K562 (cell line): Measurements from ENCODE around the gene ROBO2.

Experiments used
- MTF1 ChIP-seq: fragments of 250-450 bp; sonication (Bioruptor Pico); IDR thresholded peaks from 2 replicates; pipeline ENCODE4 v1.9.0; 2021; ENCODE audit warnings: moderate library complexity, mild to moderate bottlenecking, inconsistent platforms, borderline replicate concordance
- PRPF4 ChIP-seq: fragments of 200-400 bp; formaldehyde crosslinking; IDR thresholded peaks from one replicate; pipeline ENCODE4 v1.6.1; 2017; ENCODE audit warnings: low read length, low read depth, mild to moderate bottlenecking; ENCODE audit not compliant: insufficient read depth, poor library complexity, severe bottlenecking
- SP2 ChIP-seq: IDR thresholded peaks from 2 replicates; pipeline ENCODE4 v1.6.1; 2011; ENCODE audit warnings: mild to moderate bottlenecking, low read depth, low read length, moderate library complexity; ENCODE audit not compliant: poor library complexity, severe bottlenecking; ENCODE audit errors: extremely low read depth
- U2AF1 ChIP-seq: fragments of 200-400 bp; formaldehyde crosslinking; optimal IDR thresholded peaks from 2 replicates; pipeline ENCODE3; 2017; ENCODE audit warnings: mild to moderate bottlenecking, low read depth, low read length, moderate library complexity
- TF ChIP-seq, protein P1 (sequence below), 3 experiments: IDR thresholded peaks in 2 of 3; conservative IDR thresholded peaks in 1 of 3; 2 replicates each; pipeline ENCODE4 v1.5.1; 2011 to 2012; ENCODE audit warnings: low read length in 3 of 3, mild to moderate bottlenecking in 3 of 3, control low read depth in 2 of 3, improper control_type of control experiment in 1 of 3, inconsistent platforms in 1 of 3, low read depth in 1 of 3, mixed read lengths in 1 of 3, moderate library complexity in 1 of 3; ENCODE audit not compliant: insufficient read depth in 2 of 3
- TF ChIP-seq, protein P2 (sequence below): IDR thresholded peaks from 3 replicates; pipeline ENCODE4 v1.6.1; 2011; ENCODE audit warnings: borderline replicate concordance, mild to moderate bottlenecking; ENCODE audit not compliant: insufficient read length, insufficient read depth
- TF ChIP-seq, protein P3 (sequence below): sonication (generic); formaldehyde crosslinking; IDR thresholded peaks from 2 replicates; pipeline ENCODE4 v1.8.1; 2023; ENCODE audit warnings: mild to moderate bottlenecking, missing genetic modification reagents

DNA sequence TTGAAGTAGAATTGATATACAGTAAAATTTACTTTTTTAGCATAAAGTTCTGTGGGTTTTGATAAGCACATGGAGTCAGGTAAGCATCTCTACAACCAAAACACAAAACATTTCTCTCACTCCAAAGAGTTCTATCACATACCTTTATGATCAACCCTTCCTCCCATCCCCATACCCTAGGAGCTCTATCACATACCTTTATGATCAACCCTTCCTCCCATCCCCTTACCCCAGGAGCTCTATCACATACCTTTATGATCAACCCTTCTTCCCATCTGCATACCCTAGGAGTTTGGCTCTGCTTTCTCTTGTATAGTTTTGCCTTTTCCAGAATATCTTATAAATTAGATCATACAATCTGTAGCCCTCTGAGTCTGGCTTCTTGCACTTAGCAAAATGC, 315.1 kb downstream of the ROBO2 start:
- TF ChIP-seq U2AF1 (no peak), PRPF4 (no peak), MTF1 (CRISPR knock-in tag) (no peak), SP2 (no peak)
- TF ChIP-seq, protein P1, sequence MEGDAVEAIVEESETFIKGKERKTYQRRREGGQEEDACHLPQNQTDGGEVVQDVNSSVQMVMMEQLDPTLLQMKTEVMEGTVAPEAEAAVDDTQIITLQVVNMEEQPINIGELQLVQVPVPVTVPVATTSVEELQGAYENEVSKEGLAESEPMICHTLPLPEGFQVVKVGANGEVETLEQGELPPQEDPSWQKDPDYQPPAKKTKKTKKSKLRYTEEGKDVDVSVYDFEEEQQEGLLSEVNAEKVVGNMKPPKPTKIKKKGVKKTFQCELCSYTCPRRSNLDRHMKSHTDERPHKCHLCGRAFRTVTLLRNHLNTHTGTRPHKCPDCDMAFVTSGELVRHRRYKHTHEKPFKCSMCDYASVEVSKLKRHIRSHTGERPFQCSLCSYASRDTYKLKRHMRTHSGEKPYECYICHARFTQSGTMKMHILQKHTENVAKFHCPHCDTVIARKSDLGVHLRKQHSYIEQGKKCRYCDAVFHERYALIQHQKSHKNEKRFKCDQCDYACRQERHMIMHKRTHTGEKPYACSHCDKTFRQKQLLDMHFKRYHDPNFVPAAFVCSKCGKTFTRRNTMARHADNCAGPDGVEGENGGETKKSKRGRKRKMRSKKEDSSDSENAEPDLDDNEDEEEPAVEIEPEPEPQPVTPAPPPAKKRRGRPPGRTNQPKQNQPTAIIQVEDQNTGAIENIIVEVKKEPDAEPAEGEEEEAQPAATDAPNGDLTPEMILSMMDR (IDR thresholded peaks at IDR 0.05 in 2 of 3, conservative IDR thresholded peaks at IDR 0.05 in 1 of 3; ENCODE audit: insufficient read depth in 2 of 3, low read depth in 1 of 3, low read length in 3 of 3): no peak
- TF ChIP-seq, protein P2, sequence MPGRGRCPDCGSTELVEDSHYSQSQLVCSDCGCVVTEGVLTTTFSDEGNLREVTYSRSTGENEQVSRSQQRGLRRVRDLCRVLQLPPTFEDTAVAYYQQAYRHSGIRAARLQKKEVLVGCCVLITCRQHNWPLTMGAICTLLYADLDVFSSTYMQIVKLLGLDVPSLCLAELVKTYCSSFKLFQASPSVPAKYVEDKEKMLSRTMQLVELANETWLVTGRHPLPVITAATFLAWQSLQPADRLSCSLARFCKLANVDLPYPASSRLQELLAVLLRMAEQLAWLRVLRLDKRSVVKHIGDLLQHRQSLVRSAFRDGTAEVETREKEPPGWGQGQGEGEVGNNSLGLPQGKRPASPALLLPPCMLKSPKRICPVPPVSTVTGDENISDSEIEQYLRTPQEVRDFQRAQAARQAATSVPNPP: no peak
- TF ChIP-seq, protein P3, sequence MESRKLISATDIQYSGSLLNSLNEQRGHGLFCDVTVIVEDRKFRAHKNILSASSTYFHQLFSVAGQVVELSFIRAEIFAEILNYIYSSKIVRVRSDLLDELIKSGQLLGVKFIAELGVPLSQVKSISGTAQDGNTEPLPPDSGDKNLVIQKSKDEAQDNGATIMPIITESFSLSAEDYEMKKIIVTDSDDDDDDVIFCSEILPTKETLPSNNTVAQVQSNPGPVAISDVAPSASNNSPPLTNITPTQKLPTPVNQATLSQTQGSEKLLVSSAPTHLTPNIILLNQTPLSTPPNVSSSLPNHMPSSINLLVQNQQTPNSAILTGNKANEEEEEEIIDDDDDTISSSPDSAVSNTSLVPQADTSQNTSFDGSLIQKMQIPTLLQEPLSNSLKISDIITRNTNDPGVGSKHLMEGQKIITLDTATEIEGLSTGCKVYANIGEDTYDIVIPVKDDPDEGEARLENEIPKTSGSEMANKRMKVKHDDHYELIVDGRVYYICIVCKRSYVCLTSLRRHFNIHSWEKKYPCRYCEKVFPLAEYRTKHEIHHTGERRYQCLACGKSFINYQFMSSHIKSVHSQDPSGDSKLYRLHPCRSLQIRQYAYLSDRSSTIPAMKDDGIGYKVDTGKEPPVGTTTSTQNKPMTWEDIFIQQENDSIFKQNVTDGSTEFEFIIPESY (CRISPR knock-in tag): no peak
